GM19455 (cell line): Measurements from ENCODE around the gene UNC93B1.

Experiments
- ATAC-seq: cut with Tn5 transposase; IDR thresholded peaks from one replicate; pipeline ENCODE4 v1.9.1; 2021; ENCODE audit not compliant: unreplicated experiment

Gene UNC93B1

DNA sequence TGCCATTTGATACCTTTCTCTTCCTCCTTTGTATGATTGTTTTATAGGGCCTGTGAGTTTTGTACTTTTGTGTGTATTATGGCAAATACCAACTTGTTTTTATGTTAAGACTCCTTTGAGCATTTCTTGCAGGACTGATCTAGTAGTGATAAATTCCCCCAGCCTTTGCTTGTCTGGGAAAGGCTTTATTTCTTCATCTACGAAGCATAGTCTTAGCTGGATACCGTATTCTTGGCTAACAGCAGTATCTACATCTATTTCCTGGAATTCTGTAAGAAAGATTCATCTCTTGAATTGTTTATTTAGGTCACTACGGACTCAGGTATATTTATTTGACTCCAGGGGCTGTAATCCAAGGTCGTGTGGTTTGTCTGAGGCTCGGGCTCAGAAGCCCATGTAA is 20.6 kb upstream of the UNC93B1 start:
- no peak for ATAC-seq

DNA sequence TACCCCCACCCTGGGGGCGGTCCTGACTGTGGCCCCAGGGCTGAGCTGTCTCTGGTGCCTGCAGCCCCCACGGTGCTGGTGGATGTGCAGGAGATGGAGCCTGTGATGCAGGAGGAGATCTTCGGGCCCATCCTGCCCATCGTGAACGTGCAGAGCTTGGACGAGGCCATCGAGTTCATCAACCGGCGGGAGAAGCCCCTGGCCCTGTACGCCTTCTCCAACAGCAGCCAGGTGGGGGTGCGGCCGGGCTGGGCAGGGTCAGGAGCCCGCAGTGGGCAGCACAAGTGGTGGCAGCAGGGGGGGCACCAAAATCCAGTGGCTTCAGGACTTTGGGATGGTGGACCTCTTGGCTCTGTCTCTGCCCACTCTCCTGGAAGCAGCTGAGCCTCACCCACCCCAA is 18.6 kb upstream of the UNC93B1 start:
- no peak for ATAC-seq

DNA sequence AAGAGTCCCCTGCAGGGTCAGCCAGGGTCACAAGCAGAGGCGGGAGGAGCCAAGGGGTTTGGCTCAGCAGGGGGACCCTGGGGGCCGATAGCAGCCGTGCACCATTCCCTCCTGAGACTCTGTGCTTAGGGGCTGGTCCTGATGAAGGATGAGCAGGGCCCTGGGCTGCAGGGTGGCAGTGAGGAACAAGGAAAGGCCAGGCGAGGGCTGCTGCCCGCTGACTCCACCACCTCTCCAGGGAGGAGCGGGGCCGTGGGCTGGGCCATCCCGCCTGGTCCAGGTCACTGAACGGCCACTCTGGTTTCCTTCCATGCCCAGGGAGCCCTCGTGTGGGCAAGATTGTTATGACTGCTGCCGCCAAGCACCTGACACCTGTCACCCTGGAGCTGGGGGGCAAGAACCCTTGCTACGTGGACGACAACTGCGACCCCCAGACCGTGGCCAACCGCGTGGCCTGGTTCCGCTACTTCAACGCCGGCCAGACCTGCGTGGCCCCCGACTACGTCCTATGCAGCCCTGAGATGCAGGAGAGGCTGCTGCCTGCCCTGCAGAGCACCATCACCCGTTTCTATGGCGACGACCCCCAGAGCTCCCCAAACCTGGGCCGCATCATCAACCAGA is 17.4 kb upstream of the UNC93B1 start:
- no peak for ATAC-seq

DNA sequence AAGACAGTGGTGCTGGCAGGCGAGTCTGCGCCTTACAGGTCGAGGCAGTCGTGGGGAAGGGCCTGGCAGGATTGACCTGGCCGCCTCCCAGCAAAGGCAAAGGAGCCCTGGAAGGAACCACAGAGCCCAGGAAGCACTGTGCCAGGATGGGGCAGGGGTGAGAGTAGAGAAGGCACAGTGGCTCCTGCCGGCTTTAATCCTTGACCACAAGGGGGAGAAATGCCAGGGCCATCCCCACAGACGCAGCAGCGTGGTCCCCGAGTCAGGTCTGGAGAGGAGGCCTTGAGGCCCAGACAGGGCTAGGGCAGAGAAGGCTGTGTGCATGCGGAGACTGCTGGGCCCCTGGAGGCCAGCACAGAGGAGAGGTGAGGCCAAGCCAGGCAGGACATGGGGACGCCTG is 16.7 kb upstream of the UNC93B1 start:
- ATAC-seq: no peak

DNA sequence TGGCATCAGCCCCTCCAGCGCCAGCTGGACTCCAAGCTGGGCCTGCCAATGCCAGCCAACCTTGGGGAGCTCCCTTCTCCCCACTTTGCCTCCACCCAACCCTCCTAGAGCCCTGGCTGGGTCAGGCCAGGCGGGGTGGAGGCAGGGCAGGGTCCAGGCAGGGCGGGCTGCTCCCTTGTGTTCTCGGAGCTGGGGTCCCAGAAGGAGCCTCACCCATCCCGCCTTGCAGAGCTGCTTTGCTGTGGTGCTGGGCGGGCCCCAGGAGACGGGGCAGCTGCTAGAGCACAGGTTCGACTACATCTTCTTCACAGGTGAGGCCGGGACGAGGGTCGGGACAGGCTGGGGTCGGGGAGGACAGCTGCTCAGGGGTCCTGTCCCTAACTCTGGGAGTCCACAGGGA is 15.6 kb upstream of the UNC93B1 start:
- no peak for ATAC-seq

DNA sequence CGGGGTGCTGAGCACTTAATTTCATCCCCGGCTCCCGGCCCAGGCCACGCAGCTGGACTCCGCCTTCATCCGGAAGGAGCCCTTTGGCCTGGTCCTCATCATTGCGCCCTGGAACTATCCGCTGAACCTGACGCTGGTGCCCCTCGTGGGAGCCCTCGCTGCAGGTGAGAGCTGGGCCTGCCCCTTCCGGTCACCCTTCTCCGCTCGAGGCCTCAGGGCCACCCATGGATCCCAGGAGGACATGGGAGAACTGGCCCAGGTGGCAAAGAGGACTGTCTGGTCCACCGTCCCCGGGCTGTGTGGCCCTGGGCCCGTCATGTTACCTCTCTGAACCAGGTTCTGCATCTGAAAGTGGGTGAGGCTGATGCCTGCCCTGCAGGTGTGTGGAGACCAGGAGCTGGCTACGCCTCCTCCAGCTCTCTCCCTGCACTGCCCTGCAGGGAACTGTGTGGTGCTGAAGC is 14.9 kb upstream of the UNC93B1 start:
- ATAC-seq: no peak

DNA sequence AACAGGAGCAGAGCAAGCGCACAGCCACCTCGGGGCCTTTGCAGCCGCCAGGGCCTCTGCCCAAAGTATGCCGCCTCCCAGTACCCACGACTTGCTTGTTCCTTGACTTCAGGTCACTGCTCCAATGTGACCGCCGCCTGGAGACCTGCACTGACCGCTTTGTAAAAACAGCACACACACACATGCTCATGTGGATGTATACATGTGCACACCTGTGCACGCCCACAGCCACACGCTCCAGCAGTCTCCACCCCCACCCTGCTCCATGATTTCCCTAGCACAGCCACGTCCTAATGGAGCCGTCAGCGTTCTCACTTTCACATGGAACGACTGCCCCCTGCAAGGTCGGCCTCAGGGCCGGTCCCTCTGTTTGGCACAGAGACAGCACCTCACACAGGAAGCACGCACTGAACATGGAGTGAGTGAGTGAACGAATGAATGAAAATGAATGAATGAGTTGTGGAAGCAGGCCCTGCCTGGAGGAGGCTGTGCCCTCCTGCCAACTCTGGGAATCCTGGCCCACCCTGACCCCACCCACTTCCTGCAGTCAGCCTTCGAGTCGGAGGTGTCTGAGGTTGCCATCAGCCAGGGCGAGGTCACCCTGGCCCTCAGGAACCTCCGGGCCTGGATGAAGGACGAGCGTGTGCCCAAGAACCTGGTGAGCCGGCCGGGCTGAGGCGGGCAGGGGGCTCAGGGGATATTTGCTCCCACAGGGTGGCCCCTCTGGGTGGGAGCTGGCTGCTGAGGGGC is 14.3 kb upstream of the UNC93B1 start:
- ATAC-seq: no peak

DNA sequence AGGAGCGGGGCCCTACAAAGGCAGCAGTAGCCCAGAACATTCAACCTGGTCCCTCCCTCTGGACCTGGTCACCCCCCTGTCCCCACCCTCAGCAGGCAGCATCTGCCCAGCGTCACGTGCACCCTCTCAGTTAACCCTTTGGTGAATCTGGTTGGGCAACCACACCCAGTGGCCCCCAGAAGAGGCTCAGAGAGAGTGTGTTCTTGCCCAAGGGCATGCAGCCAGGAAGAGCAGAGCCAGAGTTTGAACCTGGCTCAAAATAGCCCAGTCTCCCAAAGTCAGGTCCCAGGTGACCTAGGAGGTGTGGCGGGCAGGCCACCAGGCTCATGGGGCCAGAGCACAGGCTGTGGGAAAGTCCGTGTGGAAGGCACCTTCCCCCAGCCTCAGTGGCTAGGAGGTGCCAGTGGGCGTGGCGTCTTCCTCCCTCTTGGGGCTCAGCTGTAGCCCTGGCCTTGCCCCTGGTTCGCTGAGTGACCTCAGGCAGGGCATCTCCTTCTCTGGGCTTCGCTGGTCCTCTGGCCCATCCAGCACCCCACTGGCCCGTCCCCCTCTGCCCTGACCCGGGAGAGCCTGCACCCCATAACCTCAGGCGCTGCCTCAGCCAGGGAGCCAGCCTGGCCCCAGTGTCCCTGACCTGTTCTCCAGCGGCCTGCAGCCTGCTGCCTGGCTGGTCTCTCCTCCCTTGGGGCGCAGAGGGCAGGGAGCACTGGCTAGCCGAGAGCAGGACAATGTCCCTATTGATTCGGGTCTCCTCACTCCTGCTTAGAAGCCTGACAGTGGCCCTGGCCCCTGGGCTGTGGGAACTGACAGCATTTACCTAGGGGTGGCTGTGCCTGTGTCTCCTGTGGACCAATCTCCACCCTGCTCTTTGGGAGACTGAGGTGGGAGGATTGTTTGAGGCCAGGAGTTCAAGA is 13.3 kb upstream of the UNC93B1 start:
- no peak for ATAC-seq

DNA sequence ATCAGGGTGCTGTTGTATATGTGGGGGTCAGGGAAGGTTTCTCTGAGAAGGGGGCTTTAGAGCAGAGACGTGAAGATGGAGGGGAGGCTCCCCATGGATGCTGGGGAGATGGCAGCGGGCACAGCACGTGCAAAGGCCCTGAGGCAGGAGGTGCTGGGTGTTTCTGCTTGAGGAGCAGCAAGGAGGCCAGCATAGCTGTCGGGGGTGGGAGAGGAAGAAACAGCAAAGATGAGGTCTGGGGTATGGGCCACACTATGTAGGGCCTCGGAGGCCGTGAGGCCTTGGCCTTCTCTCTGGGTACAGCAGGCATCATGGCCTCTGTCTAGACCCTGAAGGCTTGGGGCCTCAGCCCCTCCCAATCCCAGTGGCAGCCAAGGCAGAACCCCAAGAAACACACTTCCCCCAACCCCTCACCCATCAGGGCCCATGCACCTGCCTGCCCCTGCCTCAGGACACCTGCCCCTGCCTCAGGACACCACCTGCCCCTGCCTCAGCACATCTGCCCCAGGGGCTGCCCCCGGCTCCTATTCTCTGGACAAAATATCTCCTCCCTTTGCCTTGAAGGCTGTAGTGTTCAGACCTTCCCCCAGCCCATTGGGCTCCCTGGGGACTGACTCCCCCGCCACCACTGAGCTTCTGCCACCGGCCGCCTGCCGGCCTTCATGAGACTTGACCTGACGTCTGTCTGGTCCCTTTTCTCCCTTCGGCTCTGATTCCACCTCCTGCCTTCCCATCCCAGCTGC is 12.4 kb upstream of the UNC93B1 start:
- ATAC-seq: no peak

DNA sequence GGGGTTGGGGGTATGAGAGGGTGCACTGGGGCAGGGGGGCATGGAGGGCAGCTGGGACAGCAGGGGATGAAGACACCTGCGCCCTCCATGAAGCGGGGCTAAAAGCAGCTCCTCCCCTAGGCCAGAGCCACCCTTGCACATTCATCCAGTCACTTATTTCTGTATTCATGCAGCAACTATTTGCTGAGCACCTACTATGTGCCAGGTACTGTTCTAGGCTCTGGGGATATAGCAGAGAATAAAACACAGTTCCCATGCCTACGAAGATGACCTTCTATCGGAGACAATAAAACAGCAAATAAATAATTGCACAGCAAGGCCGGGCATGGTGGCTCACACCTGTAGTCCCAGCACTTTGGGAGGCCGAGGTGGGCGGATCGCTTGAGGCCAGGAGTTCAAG is 11.6 kb upstream of the UNC93B1 start:
- ATAC-seq: no peak

DNA sequence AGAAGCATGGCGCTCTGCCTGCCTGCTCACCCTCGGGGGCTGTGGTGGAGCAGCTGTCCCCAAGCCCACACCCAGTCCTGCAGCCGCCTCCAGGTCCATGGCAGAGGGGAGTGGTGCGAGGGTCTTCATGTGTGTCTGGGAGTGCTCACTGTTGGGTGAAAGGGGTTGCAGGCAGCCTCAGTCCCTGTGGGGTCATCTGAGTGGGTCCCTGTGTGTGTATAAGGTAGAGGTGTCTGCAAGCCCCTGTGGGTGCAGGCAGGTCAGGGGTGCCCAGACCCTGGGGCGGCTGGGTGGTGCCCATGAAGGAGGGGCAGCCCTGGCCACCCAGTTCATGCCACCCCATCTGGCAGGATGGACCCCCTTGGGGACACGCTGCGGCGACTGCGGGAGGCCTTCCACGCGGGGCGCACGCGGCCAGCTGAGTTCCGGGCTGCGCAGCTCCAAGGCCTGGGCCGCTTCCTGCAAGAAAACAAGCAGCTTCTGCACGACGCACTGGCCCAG is 11.1 kb upstream of the UNC93B1 start:
- ATAC-seq: no peak

DNA sequence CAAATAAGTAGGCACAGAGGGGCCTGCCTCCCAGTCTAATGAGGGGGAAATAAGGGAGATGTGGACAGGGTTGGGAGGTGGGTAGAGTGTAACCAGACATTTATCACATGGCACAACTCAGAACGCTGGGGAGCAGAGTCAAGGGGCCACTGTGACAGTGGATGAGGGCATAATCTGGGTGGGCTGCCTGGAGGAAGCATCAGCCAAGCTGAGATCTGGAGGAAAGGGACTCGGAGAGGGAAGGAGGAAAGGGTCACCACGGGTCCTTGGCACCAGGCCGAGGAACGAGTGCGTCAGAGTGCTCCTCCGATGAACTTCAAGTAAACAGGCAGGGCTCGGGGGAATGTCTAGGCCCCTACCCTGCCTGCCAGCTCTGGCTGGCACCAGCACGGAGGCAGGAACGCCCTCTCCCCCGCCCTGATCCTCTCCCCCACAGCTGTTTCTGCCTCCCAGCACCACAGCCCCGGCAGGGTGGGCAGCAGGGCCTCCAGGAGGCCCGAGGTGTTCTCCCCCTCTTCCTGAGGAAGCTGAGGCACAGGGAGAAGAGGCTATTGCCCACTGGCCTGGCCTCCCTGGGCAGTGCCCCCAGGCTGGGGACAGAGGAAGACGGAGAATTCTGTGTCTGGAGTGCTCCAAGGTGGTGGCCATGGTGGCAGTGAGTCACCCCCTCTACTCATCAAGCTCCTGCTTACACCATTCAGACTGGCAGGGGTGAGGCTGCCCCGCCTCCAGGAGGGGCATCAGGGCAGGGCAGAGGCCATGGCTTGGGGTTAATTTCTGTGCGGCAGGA is 10.5 kb upstream of the UNC93B1 start:
- no peak for ATAC-seq

DNA sequence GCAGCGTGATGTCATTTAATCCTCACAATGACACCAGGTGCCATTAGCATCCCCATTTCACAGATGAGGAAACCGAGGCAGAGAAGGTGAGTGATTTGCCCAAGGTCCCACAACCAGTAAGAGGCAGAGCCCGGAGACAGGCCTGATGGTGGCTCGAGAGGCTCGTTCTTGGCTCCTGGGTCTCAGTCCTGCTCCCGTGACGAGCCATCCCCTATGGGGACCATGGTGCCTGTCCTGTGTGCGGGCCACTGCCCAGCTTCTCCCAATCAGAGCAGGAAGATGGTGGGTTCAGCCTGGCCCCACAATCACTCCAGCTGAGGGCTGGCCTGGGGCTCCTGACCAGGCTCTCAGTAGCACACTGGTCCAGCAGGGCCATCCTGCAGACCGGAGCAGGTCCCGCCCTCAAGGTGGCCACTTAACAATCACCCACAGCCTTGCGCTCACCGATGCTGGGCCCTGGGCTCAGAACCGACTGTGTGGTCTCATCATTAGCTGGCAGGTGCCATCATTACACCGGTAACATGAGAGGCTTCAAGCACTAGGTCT is 9.8 kb upstream of the UNC93B1 start:
- no peak for ATAC-seq

DNA sequence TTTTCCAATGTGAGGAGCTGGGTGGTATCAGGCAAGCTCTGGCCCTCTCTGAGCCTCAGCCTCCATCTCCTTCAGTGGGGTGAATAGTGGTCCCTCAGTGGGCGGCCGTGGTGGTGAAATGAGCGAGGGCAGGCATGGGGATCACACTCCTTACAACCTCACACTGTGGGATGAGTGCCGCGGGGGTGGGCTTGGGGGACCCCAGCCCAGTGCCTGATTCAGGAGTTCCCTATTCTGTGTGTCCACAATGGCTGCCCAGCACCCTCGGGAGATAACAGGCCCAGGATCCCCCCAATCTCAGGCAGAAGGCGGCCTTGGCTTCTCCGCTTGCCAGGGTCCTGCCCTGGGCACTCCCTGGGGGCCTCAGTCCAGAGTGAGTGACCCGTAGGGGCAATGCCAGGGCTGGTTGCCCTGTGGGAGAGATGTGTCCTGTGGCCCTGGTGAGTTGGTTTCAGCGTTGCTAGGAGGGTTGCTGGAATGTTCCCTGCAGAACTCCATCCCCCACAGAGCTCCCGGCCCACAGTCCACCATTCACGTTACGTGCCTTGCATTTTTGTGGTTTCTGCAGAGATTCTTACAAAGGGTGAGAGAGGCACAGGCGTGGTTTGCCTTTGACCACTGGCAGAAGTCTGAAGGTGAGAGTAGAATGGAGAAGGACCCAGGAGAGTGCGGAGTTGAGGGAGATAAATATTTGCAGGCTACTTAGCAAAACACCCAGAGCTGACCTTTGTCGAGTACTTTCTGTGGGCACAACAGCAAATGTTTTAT is 9.1 kb upstream of the UNC93B1 start:
- no peak for ATAC-seq

DNA sequence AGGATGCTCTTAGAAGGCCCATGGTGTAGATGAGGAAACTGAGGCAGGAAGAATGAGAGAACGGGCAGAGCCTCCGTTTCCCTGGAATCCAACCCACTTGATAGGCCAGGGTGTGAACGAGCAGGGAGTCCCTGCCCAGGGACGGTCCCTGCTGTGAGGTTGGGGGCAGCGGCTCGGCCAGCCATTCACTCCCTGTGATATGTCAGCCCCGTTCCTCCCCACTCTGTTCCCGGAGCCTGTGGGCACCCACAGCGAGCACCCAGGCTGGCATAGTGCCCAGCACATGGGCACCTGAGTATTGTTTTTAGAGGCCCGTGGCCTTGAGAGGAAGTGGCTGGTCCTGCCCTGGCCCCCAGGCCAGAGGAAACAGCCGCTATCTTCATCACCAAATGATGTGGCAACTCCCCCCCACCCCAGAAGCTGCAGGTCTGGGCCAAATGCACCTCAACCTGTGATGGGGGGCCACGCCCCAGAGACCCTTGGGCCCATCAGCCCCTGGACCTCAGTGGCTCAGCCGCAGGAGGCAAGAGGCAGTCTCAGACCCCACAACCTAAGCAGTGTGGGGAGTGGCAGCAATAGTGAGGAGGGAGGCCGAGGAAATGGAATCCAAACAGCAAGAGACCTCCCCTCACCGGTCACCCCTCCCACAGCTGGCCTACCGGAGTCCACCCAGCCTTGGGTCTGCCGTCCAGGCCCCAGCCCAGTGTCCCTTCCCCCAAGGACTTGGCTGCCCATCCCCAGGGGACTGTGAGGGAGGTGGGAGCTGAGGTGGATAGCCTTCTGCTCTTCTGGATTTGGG is 8.3 kb upstream of the UNC93B1 start:
- ATAC-seq: no peak

DNA sequence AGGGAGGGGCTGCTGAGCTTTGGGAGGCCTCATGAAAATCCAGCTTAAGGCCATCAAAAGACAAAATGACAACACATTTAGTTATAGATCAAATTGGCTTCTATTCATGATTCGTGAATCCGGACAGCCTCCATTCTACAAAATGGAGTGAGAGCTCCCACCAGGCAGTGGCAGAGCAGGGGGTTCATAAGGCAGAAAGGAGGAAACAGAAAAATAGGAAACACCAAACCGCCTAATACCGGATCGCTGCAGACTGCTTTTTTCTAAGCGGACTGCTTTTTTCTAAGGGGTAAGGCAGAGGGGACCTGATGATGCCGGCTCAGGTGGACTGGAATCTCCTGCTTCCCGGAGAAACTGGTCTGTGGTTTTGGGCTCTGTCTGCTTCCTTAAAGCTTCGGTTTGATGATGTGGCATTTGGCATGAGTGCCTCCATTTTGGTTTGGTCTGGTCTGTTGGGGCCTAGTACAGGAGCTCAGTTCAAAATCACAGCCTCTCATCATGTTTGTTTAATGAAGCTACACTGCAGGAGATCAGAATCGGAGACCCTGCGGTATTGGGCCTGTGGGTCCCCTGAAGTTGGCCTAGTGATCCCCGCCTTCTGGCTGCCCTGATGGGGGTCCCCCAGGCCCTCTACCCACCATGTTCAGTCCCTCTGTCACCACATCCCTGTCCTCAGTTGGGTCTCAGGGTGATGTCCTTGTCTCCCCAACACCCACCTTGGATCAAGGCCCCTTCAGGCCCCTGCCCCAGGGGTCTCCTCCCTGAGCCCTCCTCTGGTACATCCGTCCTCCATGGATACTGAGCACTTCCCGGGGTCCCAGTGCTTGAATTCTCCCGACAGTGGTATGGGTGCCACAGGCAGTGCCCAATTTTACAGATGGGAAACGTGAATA is 7.4 kb upstream of the UNC93B1 start:
- ATAC-seq: no peak
